ENCODE results near the gene NADK.
"Not testable (repeated sequence)": the region's sequence is repeated elsewhere in the genome, so short reads cannot be mapped to it uniquely, and the experiment has no call there.

The NADK gene

GRCh38 chr1:1745651-1746565, 32.4 kb downstream of the NADK start:
- peak; percentile 82 to 88 for DNase-seq

- not testable (repeated sequence) for DNase-seq
Observed at GRCh38 chr1:1742529-1742928, 35.7 kb downstream of the NADK start.

GRCh38 chr1:1741013-1741412, 37.3 kb downstream of the NADK start:
- not testable (repeated sequence) for DNase-seq

- DNase-seq, result not testable (repeated sequence)
Observed at GRCh38 chr1:1738799-1739337, 39.4 kb downstream of the NADK start.

GRCh38 chr1:1737675-1738590, 40.3 kb downstream of the NADK start:
- not testable (repeated sequence) for DNase-seq

- DNase-seq, result no peak
Observed at GRCh38 chr1:1732381-1732780, 45.9 kb downstream of the NADK start.

GRCh38 chr1:1730870-1731269, 47.4 kb downstream of the NADK start:
- DNase-seq, result no peak

GRCh38 chr1:1730230-1730629, 48.0 kb downstream of the NADK start:
- DNase-seq, result not testable (repeated sequence)

GRCh38 chr1:1729116-1729816, 49.0 kb downstream of the NADK start:
- not testable (repeated sequence) for DNase-seq

- peak; percentile 6 to 73 for DNase-seq
Observed at GRCh38 chr1:1728308-1729005, 49.8 kb downstream of the NADK start.

- not testable (repeated sequence) for DNase-seq
Observed at GRCh38 chr1:1727131-1727651, 51.1 kb downstream of the NADK start.

- not testable (repeated sequence) for DNase-seq
Observed at GRCh38 chr1:1726088-1726487, 52.2 kb downstream of the NADK start.

GRCh38 chr1:1724035-1724864, 54.0 kb downstream of the NADK start, which contains the start of gene CDK11A:
Gene CDK11A (minus strand): TSS chr1:1724357. CDS start chr1:1722818, 1,539 bp downstream.
- DNase-seq, result peak; percentile 95 to 99

GRCh38 chr1:1721201-1721600, 57.1 kb downstream of the NADK start:
- no peak for DNase-seq

GRCh38 chr1:1715109-1715883, 63.0 kb downstream of the NADK start:
- DNase-seq, result not testable (repeated sequence)

- not testable (repeated sequence) for DNase-seq
Observed at GRCh38 chr1:1707897-1708296, 70.4 kb downstream of the NADK start.

- DNase-seq, result not testable (repeated sequence)
Observed at GRCh38 chr1:1707241-1707640, 71.0 kb downstream of the NADK start.

GRCh38 chr1:1705623-1706022, 72.6 kb downstream of the NADK start:
- DNase-seq, result not testable (repeated sequence)

GRCh38 chr1:1704284-1704957, 73.8 kb downstream of the NADK start:
- DNase-seq, result not testable (repeated sequence)
